Neural crest cell (in vitro differentiated cells): ENCODE results near the gene NTM. TPM values are rescaled to one million over a fixed set of nuclear protein-coding genes. Genes with fewer than 3 reads are reported as not detected.
A peak's percentile ranks its signal among the peaks of the same experiment; 100 is the strongest.

Experiments used
- DNase-seq: peaks from one replicate; pipeline ENCODE4 v3.0.0; 2021; ENCODE audit warnings: low read depth, mixed read lengths, low spot score
- H3K27ac Mint-ChIP-seq: one replicate; pipeline ENCODE4 v1.8.0; 2021; ENCODE audit warnings: mild to moderate bottlenecking, mixed read lengths; ENCODE audit not compliant: unreplicated experiment
- H3K27me3 Mint-ChIP-seq: 2 replicates; pipeline ENCODE4 v1.8.0; 2021; ENCODE audit warnings: low read depth, mild to moderate bottlenecking, mixed read lengths
- H3K36me3 Mint-ChIP-seq: 2 replicates; pipeline ENCODE4 v1.8.0; 2021; ENCODE audit warnings: low read depth, mild to moderate bottlenecking, mixed read lengths
- H3K4me1 Mint-ChIP-seq: 2 replicates; pipeline ENCODE4 v1.8.0; 2021; ENCODE audit warnings: mixed read lengths
- H3K4me3 Mint-ChIP-seq: one replicate; pipeline ENCODE4 v1.8.0; 2021; ENCODE audit warnings: mild to moderate bottlenecking, mixed read lengths
- H3K9me3 Mint-ChIP-seq: 2 replicates; pipeline ENCODE4 v1.8.0; 2021; ENCODE audit warnings: mixed read lengths
- CTCF ChIP-seq: fragments of 200-600 bp; sonication (generic); conservative IDR thresholded peaks from 2 replicates; pipeline ENCODE4 v1.5.0; 2021; ENCODE audit warnings: antibody characterized with exemption, mild to moderate bottlenecking
- total RNA-seq: library from RNA; stranded (reverse); gene quantifications from 2 replicates; pipeline ENCODE4 v1.2.1, GENCODE V29; 2021

The NTM gene
- total RNA-seq, 1 donor from 2014 or later, result 11.3 TPM

GRCh38 chr11:131667566-131667965 is 297.2 kb downstream of the NTM start:
- no peak for DNase-seq

GRCh38 chr11:131668500-131669400 is 298.3 kb downstream of the NTM start:
- H3K4me3 Mint-ChIP-seq, result peak overlapping the region; percentile 56
- H3K36me3 Mint-ChIP-seq, result no peaks in the 10 kb centered on the region

More at GRCh38 chr11:131667566-131667965, 297.2 kb downstream of the NTM start:
- H3K4me1 Mint-ChIP-seq, result peaks cover 63% of the 10 kb centered on the region
- no peak for TF ChIP-seq CTCF
- H3K36me3 Mint-ChIP-seq, result no peaks in the 10 kb centered on the region
- no peak overlapping the region for H3K4me3 Mint-ChIP-seq
- no peaks in the 10 kb centered on the region for H3K27me3 Mint-ChIP-seq
- H3K27ac Mint-ChIP-seq, result no peak overlapping the region
- H3K9me3 Mint-ChIP-seq, result no peaks in the 10 kb centered on the region

GRCh38 chr11:131669401-131669780 is 299.0 kb downstream of the NTM start:
- Mint-ChIP-seq H3K9me3 (no peaks in the 10 kb centered on the region), H3K27ac (no peak overlapping the region), H3K27me3 (no peaks in the 10 kb centered on the region), H3K4me1 (peaks cover 57% of the 10 kb centered on the region), H3K4me3 (peak overlapping the region; percentile 56), H3K36me3 (no peaks in the 10 kb centered on the region)
- TF ChIP-seq CTCF, result no peak
- no peak for DNase-seq

More at GRCh38 chr11:131668500-131669400, 298.3 kb downstream of the NTM start:
- Mint-ChIP-seq H3K4me1 (peaks cover 56% of the 10 kb centered on the region), H3K27me3 (no peaks in the 10 kb centered on the region), H3K9me3 (no peaks in the 10 kb centered on the region), H3K27ac (peak overlapping the region; percentile 19)
- peak; percentile 77 for TF ChIP-seq CTCF
- DNase-seq, result peak; percentile 77

- H3K4me3 Mint-ChIP-seq, result no peak overlapping the region
- TF ChIP-seq CTCF, result no peak
- no peaks in the 10 kb centered on the region for H3K9me3 Mint-ChIP-seq
- H3K27ac Mint-ChIP-seq, result peak overlapping the region; percentile 72
- DNase-seq, result no peak
- no peaks in the 10 kb centered on the region for H3K36me3 Mint-ChIP-seq
- H3K4me1 Mint-ChIP-seq, result peaks cover 46% of the 10 kb centered on the region
- H3K27me3 Mint-ChIP-seq, result peaks cover 2% of the 10 kb centered on the region
These were observed 300.5 kb downstream of the NTM start for GRCh38 chr11:131670876-131671275.

- H3K4me3 Mint-ChIP-seq, result no peak overlapping the region
- no peak for DNase-seq
- no peak overlapping the region for H3K27ac Mint-ChIP-seq
- no peaks in the 10 kb centered on the region for H3K9me3 Mint-ChIP-seq
- H3K36me3 Mint-ChIP-seq, result no peaks in the 10 kb centered on the region
- H3K4me1 Mint-ChIP-seq, result peaks cover 42% of the 10 kb centered on the region
- no peak for TF ChIP-seq CTCF
- H3K27me3 Mint-ChIP-seq, result peaks cover 2% of the 10 kb centered on the region
These were observed 300.9 kb downstream of the NTM start for GRCh38 chr11:131671320-131671719.
